Measurements from ENCODE around the gene SHLD1.
"Not testable (repeated sequence)": the region's sequence is repeated elsewhere in the genome, so short reads cannot be mapped to it uniquely, and the experiment has no call there.

The SHLD1 gene

DNA sequence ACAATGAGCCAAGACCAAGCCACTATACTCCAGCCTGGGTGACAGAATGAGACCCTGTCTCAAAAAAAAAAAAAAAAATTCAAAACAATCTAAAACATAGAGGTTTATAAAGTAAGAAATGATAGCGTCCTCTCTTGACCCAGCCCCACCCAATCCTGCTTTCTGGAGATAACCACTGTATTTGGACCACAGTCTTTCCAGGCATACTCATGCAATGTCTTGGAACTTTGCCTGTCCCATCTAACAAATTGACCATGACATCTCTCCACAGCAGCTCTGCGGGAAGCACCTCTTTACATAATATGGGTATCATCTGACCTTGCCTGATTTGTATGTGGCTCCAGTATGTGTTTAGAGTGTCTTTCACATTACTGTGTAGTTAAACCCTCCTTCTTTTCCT, 9.1 kb upstream of the SHLD1 start:
- no peak for DNase-seq
- no peak overlapping the region for H3K4me3 ChIP-seq (ENCODE audit: low read depth, low read length)
- no peaks in the 10 kb centered on the region for H3K4me1 ChIP-seq
- 0 out of 2 replicates have a peak, but pooled peaks cover 6% of the 10 kb centered on the region for H3K27me3 ChIP-seq
- H3K9me3 ChIP-seq, result no peaks in the 10 kb centered on the region
- TF ChIP-seq, protein P1, sequence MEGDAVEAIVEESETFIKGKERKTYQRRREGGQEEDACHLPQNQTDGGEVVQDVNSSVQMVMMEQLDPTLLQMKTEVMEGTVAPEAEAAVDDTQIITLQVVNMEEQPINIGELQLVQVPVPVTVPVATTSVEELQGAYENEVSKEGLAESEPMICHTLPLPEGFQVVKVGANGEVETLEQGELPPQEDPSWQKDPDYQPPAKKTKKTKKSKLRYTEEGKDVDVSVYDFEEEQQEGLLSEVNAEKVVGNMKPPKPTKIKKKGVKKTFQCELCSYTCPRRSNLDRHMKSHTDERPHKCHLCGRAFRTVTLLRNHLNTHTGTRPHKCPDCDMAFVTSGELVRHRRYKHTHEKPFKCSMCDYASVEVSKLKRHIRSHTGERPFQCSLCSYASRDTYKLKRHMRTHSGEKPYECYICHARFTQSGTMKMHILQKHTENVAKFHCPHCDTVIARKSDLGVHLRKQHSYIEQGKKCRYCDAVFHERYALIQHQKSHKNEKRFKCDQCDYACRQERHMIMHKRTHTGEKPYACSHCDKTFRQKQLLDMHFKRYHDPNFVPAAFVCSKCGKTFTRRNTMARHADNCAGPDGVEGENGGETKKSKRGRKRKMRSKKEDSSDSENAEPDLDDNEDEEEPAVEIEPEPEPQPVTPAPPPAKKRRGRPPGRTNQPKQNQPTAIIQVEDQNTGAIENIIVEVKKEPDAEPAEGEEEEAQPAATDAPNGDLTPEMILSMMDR (IDR thresholded peaks at IDR 0.05; ENCODE audit: low read depth, low read length), result no peak
- H3K36me3 ChIP-seq, result no peaks in the 10 kb centered on the region

DNA sequence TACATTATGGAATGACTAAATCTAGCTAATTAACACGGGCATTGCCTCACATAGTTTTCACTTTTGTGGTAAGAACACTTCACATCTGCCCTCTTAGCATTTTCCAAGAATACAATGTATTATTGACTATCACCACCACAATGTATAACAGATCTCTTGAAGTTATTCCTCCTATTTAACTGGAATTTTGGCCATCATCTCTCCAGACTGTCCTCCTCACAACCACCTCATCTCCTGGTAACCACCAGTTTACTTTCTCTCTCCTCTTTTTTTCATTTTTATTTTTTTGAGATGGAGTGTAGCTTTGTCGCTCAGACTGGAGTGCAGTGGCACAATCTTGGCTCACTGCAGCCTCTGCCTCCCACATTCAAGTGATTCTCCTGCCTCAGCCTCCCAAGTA, 8.2 kb upstream of the SHLD1 start:
- no peaks in the 10 kb centered on the region for H3K4me1 ChIP-seq
- H3K27me3 ChIP-seq, result 0 out of 2 replicates have a peak, but pooled peaks cover 6% of the 10 kb centered on the region
- DNase-seq, result no peak
- TF ChIP-seq, protein P1 (IDR thresholded peaks at IDR 0.05; ENCODE audit: low read depth, low read length), result no peak
- no peaks in the 10 kb centered on the region for H3K36me3 ChIP-seq
- no peaks in the 10 kb centered on the region for H3K9me3 ChIP-seq
- H3K4me3 ChIP-seq (ENCODE audit: low read depth, low read length), result no peak overlapping the region

DNA sequence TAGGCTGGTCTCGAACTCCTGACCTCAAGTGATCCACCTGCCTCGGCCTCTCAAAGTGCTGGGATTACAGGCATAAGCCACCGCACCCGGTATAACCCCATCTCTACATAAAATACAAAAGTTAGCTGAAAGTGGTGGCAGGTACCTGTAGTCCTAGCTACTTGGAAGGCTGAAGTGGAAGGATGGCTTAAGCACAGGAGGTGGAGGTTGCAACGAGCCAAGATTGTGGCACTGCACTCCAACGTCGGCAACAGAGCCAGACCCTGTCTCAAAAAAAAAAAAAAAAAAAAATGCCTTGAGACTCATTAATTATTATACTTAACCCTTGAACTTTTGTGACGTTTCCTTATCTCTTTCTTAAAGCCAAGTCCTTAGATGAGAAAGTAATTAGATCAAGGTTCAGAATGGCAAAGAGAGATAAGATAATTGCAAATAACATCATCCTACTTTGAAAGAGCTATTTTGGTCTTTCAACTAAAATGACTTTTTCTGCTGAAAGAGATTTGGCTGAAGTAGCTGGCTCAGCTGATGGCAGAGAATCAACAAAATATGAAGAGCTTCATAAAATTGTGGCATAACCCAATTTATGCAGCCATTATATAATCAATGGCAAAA, 4.7 kb upstream of the SHLD1 start:
- H3K4me1 ChIP-seq, result no peaks in the 10 kb centered on the region
- no peaks in the 10 kb centered on the region for H3K36me3 ChIP-seq
- TF ChIP-seq, protein P1 (IDR thresholded peaks at IDR 0.05; ENCODE audit: low read depth, low read length), result no peak
- no peak for DNase-seq
- no peaks in the 10 kb centered on the region for H3K9me3 ChIP-seq
- H3K27me3 ChIP-seq, result peaks cover 6% of the 10 kb centered on the region; the same call in 1 of the 2 replicates
- H3K4me3 ChIP-seq (ENCODE audit: low read depth, low read length), result no peak overlapping the region

DNA sequence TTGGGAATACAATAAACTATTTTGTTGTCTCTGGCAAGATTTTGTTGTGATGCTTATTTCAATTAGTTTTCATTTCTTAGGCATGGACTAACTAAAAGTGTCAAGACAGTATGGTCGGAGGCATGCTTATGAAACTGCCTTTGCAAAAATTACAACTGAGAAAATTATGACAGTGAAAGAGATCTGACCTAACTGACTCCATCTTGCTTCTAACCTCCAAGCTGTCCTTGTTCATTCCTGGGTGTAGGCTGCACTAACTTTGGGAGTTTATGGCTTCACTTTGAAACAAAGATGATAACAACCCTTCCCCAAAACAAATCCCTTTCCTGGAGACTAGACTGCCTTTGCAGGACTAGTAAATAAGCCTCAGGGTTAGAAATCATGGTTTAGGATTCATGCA, 4.1 kb upstream of the SHLD1 start:
- H3K27me3 ChIP-seq, result peaks cover 6% of the 10 kb centered on the region; the same call in 1 of the 2 replicates
- H3K36me3 ChIP-seq, result no peaks in the 10 kb centered on the region
- DNase-seq, result no peak
- H3K4me3 ChIP-seq (ENCODE audit: low read depth, low read length), result no peak overlapping the region
- 0 out of 2 replicates have a peak, but pooled peaks cover 1% of the 10 kb centered on the region for H3K9me3 ChIP-seq
- TF ChIP-seq, protein P1 (IDR thresholded peaks at IDR 0.05; ENCODE audit: low read depth, low read length), result no peak
- 0 out of 2 replicates have a peak, but pooled peaks cover 3% of the 10 kb centered on the region for H3K4me1 ChIP-seq

DNA sequence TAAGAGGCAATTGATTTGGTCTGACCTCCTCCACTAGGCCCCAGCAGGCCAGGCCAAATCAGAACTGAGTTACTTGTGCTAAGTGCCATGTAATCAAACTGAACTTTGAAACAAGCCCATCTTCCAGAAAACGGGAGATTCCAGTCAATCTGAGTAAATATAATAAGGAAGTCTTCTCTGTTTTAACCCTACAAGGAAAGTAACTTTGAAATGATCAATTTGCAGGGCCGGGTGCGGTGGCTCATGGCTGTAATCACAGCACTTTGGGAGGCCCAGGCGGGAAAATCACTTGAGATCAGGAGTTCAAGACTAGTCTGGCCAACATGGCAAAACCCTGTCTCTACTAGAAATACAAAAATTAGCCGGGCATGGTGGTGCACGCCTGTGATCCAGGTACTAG, 2.0 kb upstream of the SHLD1 start:
- TF ChIP-seq, protein P1 (IDR thresholded peaks at IDR 0.05; ENCODE audit: low read depth, low read length), result no peak

DNA sequence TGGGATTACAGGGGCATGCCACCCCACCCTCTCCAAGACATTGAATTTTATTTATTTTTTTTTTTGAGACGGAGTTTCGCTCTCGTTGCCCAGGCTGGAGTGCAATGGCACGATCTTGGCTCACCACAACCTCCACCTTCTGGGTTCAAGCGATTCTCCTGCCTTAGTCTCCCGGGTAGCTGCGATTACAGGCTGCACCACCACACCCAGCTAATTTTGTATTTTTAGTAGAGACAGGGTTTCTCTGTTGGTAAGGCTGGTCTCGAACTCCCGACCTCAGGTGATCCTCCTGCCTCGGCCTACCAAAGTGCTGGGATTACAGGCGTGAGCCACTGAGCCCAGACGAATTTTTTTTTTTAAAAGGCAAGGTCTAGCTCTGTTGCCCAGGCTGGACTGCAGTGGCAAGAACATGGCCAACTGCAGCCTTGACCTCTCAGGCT, 669 bp upstream of the SHLD1 start:
- H3K4me1 ChIP-seq; H3K9me3 ChIP-seq; DNase-seq; H3K27me3 ChIP-seq; H3K36me3 ChIP-seq; H3K4me3 ChIP-seq (ENCODE audit: low read depth, low read length): not testable (repeated sequence)

More for the DNA sequence above, 2.0 kb upstream of the SHLD1 start:
- no peaks in the 10 kb centered on the region for H3K36me3 ChIP-seq
- no peak overlapping the region for H3K4me3 ChIP-seq (ENCODE audit: low read depth, low read length)
- 0 out of 2 replicates have a peak, but pooled peaks cover 4% of the 10 kb centered on the region for H3K4me1 ChIP-seq
- no peak for DNase-seq
- peaks cover 6% of the 10 kb centered on the region; the same call in 1 of the 2 replicates for H3K27me3 ChIP-seq
- 0 out of 2 replicates have a peak, but pooled peaks cover 3% of the 10 kb centered on the region for H3K9me3 ChIP-seq
